Measurements from ENCODE around the gene OR52E1. TPM values are rescaled to one million over a fixed set of nuclear protein-coding genes. Genes with fewer than 3 reads are reported as not detected.
"Not testable (repeated sequence)": the region's sequence is repeated elsewhere in the genome, so short reads cannot be mapped to it uniquely, and the experiment has no call there.

The OR52E1 gene
- polyA plus RNA-seq (2013, experiment 1 of 2; ENCODE audit: insufficient read length) = not detected
- not detected for polyA plus RNA-seq (2013, experiment 2 of 2; ENCODE audit: insufficient read length)

DNA sequence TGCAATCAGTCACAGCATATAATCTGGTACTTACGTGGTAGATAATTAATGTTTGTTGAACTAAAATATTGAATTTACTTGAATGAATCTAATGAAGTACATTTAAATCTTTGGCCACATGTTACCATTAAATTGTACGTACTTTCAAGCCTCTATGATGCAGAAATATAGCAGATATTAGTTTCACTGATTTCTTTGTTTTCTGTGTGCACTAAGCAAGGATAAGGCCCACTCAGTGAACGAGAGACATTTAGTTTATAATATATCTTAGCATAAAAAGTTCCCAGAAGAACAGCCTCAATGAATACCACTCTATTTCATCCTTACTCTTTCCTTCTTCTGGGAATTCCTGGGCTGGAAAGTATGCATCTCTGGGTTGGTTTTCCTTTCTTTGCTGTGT, at the start of gene OR52E1:
Gene OR52E1, plus strand, starts transcription at position 301 of the 400 bp plus-strand sequence.
- DNase-seq = no peak

DNA sequence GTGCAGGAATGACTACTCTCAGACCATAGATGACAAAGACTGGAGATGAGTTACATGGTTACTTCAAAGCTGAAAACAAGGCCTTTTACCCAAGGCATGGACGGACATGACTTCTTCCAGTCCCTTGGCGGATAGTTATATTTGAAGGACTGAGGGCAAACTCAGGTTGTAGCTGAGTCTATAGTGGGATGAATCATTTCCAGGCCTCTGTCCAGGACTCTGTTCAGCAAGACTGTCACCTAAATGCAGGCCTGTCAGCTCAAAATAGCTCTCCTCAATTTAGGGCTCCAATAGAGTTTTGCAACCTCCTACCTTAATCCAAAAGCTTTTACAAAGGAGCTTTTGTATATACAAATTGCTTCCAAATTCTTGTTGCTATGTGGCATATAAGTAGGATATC, 47.4 kb upstream of the OR52E1 start:
- no peak for DNase-seq

- no peak for DNase-seq
These were observed 32.7 kb upstream of the OR52E1 start for GRCh38 chr11:5036669-5037068.

DNA sequence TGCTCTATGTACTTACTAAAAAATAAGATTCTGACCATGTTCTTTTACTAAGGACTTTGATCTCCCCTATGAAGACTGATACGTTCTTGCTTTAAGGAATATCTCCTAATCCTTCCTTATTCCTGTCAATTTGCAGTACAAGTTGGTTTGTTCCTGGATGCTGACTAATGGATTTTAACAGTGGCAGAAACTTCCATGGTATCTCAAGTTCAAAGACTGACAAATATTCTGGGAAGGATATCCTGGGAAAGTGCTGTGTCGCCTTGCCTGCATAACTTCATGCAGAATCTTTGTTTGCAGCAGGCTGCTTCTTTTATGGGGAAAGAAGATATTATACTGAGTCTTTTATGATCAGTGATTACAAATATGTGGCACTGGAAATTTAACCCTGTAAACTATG, 31.4 kb upstream of the OR52E1 start:
- no peak for DNase-seq

GRCh38 chr11:5038341-5038740, 31.0 kb upstream of the OR52E1 start:
- no peak for DNase-seq

DNA sequence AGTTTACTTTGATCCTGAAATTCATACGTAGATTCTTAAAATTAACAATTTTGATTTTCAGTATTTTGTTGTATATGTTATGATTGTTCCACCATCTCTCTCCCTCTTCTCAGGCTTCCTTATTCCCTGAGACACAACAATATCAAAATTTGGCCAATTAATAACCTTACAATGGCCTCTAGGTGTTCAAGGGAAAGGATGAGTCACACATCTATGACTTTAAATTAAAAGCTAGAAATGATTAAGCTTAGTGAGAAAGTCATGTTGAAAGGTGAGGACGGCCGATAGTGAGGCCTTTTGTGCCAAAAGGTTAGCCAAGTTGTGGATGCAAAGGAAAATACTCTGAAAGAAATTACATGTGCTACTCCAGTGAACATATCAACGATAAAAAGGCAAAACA, 28.5 kb upstream of the OR52E1 start:
- DNase-seq = no peak

DNA sequence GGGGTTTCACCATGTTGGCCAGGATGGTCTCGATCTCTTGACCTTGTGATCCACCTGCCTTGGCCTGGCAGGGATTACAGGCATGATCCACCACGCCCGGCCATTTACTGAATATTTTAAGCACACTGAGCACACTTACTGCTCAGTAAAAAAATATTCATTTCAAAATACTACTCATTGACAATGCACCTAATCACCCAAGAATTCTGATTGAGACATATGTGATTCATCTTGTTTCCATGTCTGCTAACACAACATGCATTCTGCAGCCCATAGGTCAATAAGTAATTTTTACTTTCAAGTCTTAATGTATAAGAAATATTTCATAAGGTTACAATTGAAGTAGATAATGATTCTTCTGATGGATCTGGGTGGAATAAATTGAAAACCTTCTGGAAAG, 27.3 kb upstream of the OR52E1 start:
- no peak for DNase-seq

GRCh38 chr11:5043380-5043779, 26.0 kb upstream of the OR52E1 start:
- DNase-seq = peak; percentile 36

- no peak for DNase-seq
These were observed 23.1 kb upstream of the OR52E1 start, which contains the start of gene OR52J3 for GRCh38 chr11:5046226-5046625. Gene OR52J3 (plus strand): TSS chr11:5046526. CDS start chr11:5046526, 0 bp downstream.

GRCh38 chr11:5046754-5047330, 22.5 kb upstream of the OR52E1 start:
- DNase-seq = no peak

DNA sequence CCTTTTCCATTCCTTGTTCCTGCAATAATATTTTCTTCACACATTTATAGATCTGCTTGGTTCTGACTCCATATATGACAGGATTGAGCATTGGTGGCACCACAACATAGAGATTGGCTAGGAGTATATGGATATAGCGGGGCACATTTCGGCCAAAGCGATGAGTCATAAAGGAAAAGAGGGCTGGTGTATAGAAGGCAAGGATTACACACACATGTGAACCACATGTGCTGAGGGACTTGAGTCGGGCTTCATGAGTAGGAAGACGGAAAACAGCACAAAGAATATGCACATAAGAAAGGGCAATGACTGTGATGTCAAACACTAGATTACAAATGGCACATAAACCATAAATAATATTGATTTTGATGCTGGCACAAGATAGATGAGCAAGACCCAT, 10.7 kb upstream of the OR52E1 start:
- DNase-seq = not testable (repeated sequence)

DNA sequence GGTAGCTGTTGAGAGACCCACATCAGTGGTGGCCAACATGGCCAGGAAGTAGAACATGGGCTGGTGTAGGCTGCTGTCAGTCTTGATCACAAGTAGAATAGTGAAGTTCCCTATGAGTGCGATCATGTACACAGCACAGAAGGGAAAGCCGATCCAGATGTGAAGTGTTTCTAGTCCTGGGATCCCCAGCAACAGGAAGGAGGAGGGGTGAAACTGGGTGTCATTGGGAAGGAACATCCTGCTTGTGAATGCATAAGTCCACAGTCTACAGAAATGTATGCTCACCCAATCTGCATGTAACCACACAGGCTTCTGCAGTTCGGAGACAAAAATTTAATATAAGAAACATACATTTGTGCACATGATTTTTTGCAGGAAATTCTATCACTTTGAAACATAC, 10.0 kb upstream of the OR52E1 start, which contains the start of gene OR52E2:
Gene OR52E2, minus strand, starts transcription at position 237 of the 400 bp plus-strand sequence. Its CDS starts 0 bp downstream, at position 237.
- no peak for DNase-seq

GRCh38 chr11:5065027-5065426, 4.3 kb upstream of the OR52E1 start:
- no peak for DNase-seq

GRCh38 chr11:5071799-5072198, 2.4 kb downstream of the OR52E1 start:
- DNase-seq = no peak

DNA sequence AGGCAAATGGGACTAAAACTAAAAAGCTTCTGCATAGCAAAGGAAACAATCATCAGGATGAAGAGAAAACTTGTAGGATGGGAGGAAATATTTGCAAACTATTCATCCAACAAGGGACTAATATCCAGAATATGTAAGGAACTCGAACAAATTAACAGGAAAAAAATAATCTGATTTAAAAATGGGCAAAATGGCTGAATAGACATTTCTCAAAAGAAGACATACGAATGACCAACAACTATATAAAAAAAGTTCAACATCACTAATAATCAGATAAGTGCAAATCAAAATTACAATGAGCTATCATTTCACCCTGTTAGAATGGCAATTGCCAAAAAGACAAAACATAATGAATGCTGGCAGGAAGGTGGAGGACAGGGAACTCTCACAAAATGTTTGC, 12.0 kb downstream of the OR52E1 start:
- DNase-seq = no peak

DNA sequence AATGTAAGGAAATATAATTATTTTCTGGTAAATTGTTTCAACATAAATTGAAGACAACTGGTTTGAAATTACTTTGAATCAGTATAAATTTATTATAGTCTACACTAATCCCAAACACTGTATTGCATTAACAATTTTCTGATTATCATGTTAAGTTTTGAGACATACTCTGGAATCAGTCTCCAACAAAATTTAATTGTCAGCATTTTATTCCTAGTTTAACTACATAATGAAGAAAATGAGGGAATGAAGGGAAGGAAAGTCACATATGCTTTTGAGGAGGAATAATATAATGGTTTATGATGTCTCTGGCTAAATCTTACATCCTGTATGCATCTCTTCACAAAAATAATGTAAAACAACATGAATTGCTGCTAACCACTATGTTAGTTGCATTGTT, 14.2 kb downstream of the OR52E1 start:
- DNase-seq = no peak

DNA sequence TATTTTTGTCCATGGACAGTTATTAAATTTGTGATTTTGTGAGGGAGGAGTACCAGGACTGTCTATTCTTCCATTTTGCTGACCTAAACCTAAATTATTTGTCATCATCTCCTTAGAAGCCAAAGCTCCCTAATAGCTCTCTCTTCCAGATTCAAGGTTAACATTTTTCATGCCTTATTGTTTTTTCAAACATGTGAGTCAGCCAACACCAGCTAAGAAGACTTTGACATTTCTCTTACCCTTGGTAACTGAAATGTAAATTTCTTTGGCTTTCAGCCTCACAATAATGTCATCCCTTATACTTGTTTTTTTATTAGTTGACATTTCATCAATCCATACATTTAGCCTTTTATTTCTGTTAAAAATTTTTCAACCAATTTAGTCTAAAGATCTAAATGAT, 19.2 kb downstream of the OR52E1 start:
- DNase-seq = no peak

DNA sequence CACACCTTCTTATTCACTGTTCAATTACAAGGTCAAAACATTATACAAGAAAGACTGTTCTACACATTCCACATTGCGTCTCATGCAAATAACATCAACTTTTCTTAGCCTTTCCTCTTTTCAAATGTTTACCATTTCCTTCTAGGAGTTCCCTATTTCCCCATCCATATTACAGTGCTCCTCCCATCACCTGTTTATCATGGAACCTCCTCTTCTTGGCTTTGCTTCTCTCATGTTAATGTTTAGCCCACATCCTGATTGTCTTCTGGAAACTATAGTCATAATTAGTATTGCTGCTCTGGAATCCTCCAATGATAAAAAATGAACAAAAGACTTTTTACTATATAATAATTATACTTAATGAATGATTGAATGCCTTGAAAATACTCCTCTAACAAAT, 21.3 kb downstream of the OR52E1 start:
- no peak for DNase-seq

- DNase-seq = no peak
These were observed 23.6 kb downstream of the OR52E1 start for GRCh38 chr11:5092821-5093585.

- no peak for DNase-seq
These were observed 26.6 kb downstream of the OR52E1 start for GRCh38 chr11:5096011-5096410.

DNA sequence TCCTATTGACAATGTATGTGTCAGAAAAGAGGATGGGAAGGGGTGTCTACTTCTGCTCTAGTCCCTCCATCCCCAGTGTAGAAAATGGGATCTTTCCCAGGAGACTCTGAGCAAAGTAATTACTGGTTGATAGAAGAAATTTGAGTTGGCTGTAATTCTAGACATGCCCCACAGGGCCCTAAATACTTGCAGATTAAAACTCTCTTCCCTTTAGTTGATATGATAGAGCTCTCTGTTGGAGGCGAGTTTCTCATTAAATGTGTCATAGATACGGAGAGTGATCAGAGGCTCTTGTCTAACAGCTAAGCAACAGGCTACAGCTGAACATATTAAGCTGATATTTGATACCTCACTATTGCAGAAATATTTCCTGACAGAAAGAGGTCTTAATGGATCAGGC, 32.9 kb downstream of the OR52E1 start:
- DNase-seq = no peak

DNA sequence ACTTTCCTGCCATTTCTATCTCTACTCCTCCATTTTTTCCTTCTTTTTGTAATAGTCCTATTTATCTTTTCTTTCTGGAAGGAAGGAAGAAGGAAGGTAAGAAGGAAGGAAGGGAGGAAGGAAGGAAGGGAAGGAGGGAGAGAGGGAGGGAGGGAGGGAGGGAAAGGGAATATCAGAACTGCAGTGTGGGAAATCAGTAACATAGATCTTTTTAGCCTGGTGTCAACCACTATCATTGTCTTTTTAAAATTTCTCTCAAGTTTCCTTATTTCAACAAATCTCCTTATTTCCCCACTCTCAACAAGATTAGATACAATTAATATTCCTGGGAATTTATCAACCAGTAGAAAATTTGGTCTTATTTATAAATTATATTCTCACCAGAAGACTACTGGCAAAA, 33.7 kb downstream of the OR52E1 start:
- DNase-seq = no peak

DNA sequence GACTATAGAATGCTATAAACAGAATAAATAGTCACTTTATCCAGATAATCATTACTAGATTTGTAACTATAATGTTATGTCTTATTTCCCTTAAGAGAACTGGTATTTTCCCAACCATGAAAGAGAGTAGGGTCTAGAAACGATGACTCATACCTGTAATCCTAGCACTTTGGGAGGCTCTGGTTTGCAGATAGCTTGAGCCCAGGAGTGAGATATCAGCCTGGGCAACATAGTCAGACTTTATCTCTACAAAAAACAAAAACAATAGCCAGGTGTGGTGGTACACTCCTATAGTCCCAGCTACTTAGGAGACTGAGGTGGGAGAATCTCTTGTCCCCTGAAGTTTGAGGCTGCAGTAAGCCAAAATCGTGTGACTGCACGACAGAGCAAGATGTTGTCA, 37.9 kb downstream of the OR52E1 start:
- no peak for DNase-seq

GRCh38 chr11:5115339-5115738, 46.0 kb downstream of the OR52E1 start:
- DNase-seq = no peak

All from fibroblast of skin of back (primary cell).